ENCODE data around the gene KRTAP10-7.

DNA sequence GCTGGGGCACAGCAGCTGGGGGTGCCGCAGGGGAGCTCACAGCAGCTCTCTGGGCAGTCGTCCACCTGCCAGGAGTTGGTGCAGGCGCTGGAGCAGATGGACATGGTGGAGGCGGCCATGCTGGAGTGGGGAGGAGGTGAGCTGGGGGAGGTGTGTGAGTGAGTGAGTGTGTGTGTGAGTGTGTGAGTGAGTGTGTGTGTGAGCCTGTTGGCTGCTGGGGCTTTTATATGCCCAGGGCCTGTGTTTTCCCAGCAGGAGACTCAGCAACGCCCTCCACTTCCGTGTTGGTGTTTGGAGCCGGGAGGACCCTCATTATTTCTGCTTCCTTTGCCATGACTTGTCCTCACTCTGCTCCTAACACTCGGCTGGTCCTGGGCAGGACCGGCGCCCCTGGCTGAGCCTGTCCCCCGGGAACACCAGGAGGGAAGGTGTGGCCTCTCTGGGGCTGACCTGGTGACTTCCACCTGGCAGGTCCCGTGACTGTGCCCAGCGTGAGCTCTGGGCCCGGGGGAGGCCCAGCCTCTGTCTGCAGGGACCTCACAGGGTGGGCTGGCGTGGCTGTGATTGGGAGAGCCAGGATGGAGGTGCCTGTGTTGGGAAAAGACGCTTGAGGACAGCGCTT is 48.9 kb upstream of the KRTAP10-7 start, which contains the start of gene KRTAP10-2:
- no peak for TF ChIP-seq EZH2 (IDR thresholded peaks at IDR 0.05; ENCODE audit: insufficient read depth, poor library complexity, severe bottlenecking)
- no peak for TF ChIP-seq EZH2phosphoT487 (IDR thresholded peaks at IDR 0.05; ENCODE audit: insufficient read depth, low read depth)

All from GM23248 (cell line).